IPS DF 4.7 (cell line): ENCODE measurements around the gene SRXN1.

Source experiments
- DNase-seq: peaks from one replicate; pipeline ENCODE4 v3.0.0-alpha.2; 2013; ENCODE audit warnings: low spot score; ENCODE audit errors: extremely low read depth

The SRXN1 gene

DNA sequence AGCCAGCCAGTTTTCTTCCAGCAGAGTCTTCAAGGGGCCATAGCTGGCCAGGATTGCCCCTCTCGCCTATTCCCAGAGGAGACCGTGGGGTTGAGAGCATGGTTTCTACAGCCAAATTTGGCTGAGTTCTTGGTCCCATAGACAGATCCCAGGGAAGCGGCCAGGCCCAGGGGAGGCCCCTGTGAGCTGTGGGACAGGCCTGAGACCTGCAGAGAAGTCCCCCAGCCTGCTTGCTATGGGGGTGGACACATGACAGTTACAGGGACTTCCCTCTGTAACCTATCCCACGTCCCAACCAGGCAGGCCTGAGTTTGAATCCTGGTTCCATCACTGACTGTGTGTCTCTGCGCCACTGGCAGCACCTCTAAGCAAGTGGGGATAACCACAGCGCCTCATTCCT, 45.5 kb downstream of the SRXN1 start:
- no peak for DNase-seq

DNA sequence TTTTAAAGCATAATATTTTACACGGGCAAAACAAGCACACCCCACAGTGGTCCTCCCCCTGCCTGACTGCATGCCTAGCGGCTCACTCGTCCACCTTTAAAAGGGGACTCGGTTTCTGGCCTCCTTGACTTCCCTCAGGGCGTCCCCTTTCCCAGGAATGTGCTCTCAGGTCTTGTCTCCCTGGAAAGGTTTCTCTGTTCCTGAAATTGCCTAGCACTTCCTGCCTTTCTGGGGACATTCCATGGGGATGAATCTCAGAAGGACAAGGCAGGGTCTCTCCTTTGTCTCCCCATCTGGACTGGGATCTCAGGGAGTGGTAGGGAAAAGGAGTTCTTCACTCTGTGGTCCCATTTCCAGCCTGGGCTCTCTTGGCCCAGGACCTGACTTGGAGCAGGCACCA, 47.8 kb downstream of the SRXN1 start:
- no peak for DNase-seq

DNA sequence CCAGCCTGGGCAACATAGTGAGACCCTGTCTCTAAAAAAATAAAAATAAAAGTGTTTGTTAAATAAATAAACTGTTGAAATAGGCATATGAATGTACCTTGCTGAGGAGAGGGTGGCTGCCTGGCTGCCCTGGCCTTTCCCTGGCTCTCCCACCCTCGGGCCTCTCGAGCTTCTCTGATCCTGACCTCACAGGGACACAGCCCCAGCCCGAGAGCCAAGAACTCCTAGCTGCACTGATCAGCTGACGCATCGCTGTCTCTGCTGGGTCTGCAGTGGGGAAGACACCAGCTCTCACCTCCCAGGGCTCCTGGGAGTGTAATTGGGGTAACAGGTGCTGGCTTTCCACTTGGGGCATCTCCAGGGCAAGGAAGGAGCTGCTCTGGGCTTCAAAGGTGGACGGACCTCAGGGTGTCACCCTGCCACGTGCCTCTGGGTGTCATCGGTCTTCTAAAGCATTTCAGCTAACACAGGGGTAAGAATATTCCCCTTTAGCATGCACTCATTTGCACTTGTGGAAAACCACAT, 49.8 kb downstream of the SRXN1 start:
- no peak for DNase-seq

DNA sequence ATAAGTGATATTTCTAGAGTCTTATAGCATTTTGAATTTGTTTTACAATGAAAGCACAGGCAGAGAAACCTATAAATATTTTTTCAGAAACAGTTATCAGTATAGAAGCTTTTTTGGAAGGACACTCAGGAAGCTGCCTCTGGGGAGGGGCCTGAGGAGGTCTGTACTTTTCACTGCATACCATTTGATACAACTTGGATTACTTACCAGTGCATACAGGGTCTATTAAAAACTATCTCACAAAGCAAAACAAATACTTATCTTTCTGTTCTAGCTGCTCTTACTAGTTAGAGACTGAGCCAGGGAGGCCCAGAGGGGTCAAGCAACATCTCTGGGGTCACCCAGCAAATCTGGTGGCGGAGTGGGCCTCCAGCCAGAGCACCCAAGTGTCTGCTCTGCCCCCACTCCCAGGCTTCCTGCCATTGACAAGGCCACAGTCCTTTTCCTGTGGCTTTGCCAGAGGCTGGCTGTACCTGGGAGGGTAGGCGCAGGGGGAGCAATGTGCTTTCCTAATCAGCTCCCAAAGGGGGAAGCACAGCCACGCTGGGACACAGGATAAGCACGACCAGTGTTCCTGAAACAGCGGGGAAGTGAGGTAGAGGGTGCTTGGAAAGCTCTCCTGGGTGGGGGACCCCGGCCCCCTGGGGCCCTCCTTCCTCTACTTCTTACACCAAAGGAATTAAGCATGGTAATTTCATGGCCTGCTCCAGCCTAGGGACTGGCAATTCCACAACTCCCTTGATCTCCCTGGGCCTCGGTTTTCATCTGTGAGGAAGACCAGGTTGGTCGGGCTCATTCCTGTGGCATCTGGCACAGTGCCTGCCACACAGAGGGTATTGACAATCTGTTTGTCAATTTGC, 50.7 kb downstream of the SRXN1 start:
- no peak for DNase-seq

DNA sequence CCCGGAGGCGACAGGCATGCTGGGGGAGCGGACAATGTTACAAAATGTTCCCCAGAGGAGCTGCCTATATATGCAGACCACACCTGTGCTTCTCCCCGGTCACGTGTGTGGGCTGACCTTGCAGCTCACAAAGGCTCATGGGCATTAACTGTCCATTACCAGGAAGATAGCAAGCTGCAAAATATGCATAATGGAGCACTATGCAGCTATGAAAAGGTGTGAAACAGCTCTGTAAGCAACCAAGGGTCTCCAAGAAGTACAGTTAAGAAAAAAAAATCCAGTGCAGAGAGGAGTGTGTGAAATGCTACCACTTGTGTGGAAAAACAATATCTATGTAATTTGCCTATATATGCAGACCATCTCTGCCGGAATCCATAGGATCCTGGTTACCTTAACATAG, 52.3 kb downstream of the SRXN1 start:
- DNase-seq = no peak

DNA sequence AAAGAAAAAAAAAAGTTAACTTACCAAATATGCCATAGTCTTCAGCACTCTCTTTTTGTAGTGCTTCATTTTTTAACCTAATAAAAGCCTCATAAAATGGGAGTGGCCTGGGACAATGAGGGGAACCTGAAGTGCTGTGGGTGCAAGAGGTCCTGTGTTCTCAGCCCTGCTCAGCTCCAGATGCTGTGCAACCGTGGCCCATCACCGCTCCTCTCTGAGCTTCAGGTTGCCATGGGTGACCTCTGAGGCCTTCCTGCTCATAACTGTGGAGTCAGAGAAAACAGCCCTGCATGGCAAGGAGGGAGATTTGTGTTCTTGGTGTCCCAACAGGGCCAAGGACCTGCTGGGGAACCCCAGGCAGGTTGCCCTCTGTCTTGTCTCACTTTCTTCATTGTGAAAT, 52.9 kb downstream of the SRXN1 start:
- DNase-seq = no peak

DNA sequence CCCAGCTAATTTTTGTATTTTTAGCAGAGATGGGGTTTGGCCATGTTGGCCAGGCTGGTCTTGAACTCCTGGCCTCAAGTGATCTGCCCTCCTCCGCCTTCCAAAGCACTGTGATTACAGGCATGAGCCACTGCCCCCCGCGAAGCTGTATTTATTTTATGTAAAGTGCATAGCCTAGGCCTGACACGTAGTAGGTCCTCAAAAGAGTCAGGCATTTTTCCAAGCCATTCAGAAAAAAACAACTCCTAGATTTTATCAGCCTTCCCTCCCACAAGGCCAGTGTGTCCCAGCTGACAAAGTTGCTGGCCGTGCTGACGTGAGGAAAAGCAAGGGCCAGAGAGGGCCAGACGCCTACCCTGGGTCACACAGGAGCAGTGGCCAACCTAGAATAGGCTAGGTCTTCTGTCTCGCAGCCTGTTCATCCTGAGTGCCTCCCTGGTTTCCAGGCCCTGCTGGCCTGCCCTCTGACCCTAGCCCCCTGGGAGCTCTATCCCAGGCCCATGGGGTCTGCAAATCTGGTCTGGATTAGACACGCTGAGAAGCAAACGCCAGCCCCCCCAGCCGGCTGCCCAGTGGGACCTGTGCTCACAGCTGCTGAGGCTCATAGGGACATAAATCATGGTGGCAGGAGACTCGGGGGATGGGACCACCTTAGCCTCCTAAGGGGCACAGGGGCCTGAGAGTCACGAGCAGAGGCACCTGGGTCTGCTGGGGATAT, 54.7 kb downstream of the SRXN1 start:
- no peak for DNase-seq

DNA sequence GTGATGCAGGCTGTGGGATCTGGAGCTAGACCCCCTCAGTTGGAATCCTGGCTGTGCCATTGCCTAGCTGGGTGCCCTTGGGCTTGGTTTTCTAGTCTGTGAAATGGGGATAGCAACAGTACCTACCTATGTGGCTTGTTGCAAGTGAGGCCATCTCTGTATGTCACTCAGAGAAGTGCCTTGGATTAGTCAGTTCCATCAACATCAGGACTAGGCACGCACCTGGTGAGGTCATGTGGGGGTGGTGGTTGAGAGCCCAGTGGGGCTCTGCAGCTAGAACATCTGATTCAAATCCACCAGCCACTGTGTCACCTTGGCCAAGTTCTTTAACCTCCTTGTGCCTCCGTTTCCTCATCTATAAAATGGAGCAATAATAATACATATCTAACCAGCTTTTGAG, 55.4 kb downstream of the SRXN1 start:
- DNase-seq = no peak
